ENCODE measurements around the gene CDAN1.
"Not testable (repeated sequence)": the region's sequence is repeated elsewhere in the genome, so short reads cannot be mapped to it uniquely, and the experiment has no call there.

Gene CDAN1

GRCh38 chr15:42736793-42737528 is at the start of gene CDAN1:
TSS of gene CDAN1 (minus strand) at chr15:42737128. CDS start at chr15:42737102, 26 bp downstream.
- peak; percentile 43 to 47 for DNase-seq (ENCODE audit: low read depth in 2 of 2)

- no peak for DNase-seq (ENCODE audit: low read depth in 2 of 2)
These were observed 48.6 kb upstream of the CDAN1 start for GRCh38 chr15:42785569-42785968.

- no peak for DNase-seq (ENCODE audit: low read depth in 2 of 2)
These were observed 47.8 kb upstream of the CDAN1 start for GRCh38 chr15:42784705-42785104.

GRCh38 chr15:42782716-42783115 is 45.8 kb upstream of the CDAN1 start:
- no peak for DNase-seq (ENCODE audit: low read depth in 2 of 2)

- no peak for DNase-seq (ENCODE audit: low read depth in 2 of 2)
These were observed 38.5 kb upstream of the CDAN1 start for GRCh38 chr15:42775416-42775815.

GRCh38 chr15:42772901-42773300 is 36.0 kb upstream of the CDAN1 start:
- DNase-seq (ENCODE audit: low read depth in 2 of 2) = no peak

GRCh38 chr15:42772144-42772543 is 35.2 kb upstream of the CDAN1 start:
- no peak for DNase-seq (ENCODE audit: low read depth in 2 of 2)

- not testable (repeated sequence) for DNase-seq (ENCODE audit: low read depth in 2 of 2)
These were observed 29.2 kb upstream of the CDAN1 start for GRCh38 chr15:42766109-42766508.

- DNase-seq (ENCODE audit: low read depth in 2 of 2) = not testable (repeated sequence)
These were observed 27.3 kb upstream of the CDAN1 start for GRCh38 chr15:42764154-42764731.

- not testable (repeated sequence) for DNase-seq (ENCODE audit: low read depth in 2 of 2)
These were observed 24.9 kb upstream of the CDAN1 start for GRCh38 chr15:42761813-42762212.

GRCh38 chr15:42760759-42761158 is 23.8 kb upstream of the CDAN1 start:
- DNase-seq (ENCODE audit: low read depth in 2 of 2) = no peak

- no peak for DNase-seq (ENCODE audit: low read depth in 2 of 2)
These were observed 22.2 kb upstream of the CDAN1 start for GRCh38 chr15:42759093-42759492.

- no peak for DNase-seq (ENCODE audit: low read depth in 2 of 2)
These were observed 13.4 kb upstream of the CDAN1 start for GRCh38 chr15:42750306-42750705.

- no peak for DNase-seq (ENCODE audit: low read depth in 2 of 2)
These were observed 12.3 kb upstream of the CDAN1 start for GRCh38 chr15:42749266-42749665.

- DNase-seq (ENCODE audit: low read depth in 2 of 2) = no peak
These were observed 7.3 kb upstream of the CDAN1 start for GRCh38 chr15:42744195-42744594.

- no peak for DNase-seq (ENCODE audit: low read depth in 2 of 2)
These were observed 5.2 kb upstream of the CDAN1 start for GRCh38 chr15:42742149-42742548.

GRCh38 chr15:42741710-42742109 is 4.8 kb upstream of the CDAN1 start:
- DNase-seq (ENCODE audit: low read depth in 2 of 2) = peak; percentile 47 to 59

- no peak for DNase-seq (ENCODE audit: low read depth in 2 of 2)
These were observed 801 bp upstream of the CDAN1 start for GRCh38 chr15:42737529-42738328.

GRCh38 chr15:42736178-42736792 is 643 bp downstream of the CDAN1 start:
- no peak for DNase-seq (ENCODE audit: low read depth in 2 of 2)

- no peak for DNase-seq (ENCODE audit: low read depth in 2 of 2)
These were observed 1.4 kb downstream of the CDAN1 start for GRCh38 chr15:42735382-42736165.

- no peak for DNase-seq (ENCODE audit: low read depth in 2 of 2)
These were observed 2.8 kb downstream of the CDAN1 start for GRCh38 chr15:42734076-42734672.
